ENCODE results near the gene ZNF407.

Gene ZNF407

DNA sequence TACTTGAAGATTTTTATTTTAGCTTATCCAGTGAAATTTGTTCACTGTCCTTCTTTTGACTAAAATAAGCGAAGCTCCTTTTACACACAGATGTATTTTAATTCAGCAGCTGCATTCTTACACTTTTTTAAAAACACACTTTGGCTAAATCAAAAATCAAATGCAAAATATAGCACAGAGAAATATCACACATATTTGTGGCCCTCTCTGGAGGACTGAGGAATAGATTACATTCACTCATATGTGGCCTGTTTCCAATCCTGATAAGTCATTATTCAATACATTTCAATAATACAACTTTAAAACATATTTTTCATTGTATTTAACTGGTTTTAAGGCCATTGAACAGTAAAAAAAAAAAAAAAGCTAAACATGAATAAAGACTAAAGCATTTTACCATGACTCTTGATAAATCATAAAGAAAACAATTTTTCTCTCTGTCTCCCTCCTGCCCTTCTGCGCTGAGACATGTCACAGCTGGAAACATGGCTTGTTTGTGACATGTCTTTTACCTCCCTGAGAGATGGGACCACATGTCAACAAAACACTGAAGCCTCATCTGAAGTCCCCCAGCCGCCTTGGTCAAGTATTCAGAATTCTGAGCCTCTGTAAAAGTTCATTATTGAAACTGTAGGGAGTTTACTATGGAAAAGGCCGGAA is 221.0 kb downstream of the ZNF407 start:
- DNase-seq (ENCODE audit: low read depth, low spot score), result no peak
- H3K27ac ChIP-seq (ENCODE audit: low read length), result no peak overlapping the region
- no CpG with 5 or more reads among the region's 4 CpGs for WGBS (ENCODE audit: insufficient coverage, insufficient read length)
- peaks cover 7% of the 10 kb centered on the region; the same call in 1 of the 2 replicates for H3K4me1 ChIP-seq (ENCODE audit: control insufficient read depth, insufficient read depth, low read length)
- no peak overlapping the region for H3K4me3 ChIP-seq (ENCODE audit: low read length)
- no peaks in the 10 kb centered on the region for H3K27me3 ChIP-seq (ENCODE audit: control insufficient read depth, insufficient read depth, low read length)
- H3K9me3 ChIP-seq (ENCODE audit: control insufficient read depth, insufficient read depth, low read length), result no peaks in the 10 kb centered on the region
- H3K36me3 ChIP-seq (ENCODE audit: control insufficient read depth, insufficient read depth, low read length), result no peaks in the 10 kb centered on the region

DNA sequence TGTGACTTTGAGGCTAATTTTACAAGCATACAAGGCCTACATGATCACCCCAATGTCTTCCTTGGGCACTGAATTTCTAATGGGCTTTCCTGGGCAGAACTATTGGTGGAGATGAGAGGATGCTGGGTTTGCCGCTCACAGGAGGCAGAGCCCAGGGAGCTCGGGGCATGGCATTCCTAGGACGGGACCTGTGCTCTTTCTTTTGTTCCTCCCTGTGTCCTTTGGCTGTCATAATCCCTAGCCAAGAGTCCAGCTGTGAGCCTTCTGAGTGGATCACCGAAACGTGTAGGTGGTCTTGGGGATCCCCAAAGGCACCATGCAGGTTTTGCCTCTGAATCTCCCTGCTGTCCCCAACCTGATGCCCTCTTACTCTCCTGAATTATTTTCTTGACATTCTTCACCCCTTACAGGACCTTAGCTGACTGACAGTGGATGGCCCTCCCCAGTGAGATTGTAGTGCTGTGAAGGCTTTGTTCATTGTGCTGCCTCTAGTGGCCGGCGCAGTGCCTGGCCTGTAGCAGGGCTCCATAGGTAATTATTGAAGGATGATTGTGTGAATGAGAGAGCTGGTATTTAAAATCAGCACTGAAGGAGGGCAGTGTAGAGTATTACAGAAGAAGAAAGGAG is 221.9 kb downstream of the ZNF407 start:
- H3K4me1 ChIP-seq (ENCODE audit: control insufficient read depth, insufficient read depth, low read length), result peaks cover 7% of the 10 kb centered on the region; the same call in 1 of the 2 replicates
- DNase-seq (ENCODE audit: low read depth, low spot score), result peak; percentile 78
- no peaks in the 10 kb centered on the region for H3K9me3 ChIP-seq (ENCODE audit: control insufficient read depth, insufficient read depth, low read length)
- no peak overlapping the region for H3K4me3 ChIP-seq (ENCODE audit: low read length)
- whole genome bisulfite sequencing (ENCODE audit: insufficient coverage, insufficient read length), result no CpG with 5 or more reads among the region's 7 CpGs
- no peak overlapping the region for H3K27ac ChIP-seq (ENCODE audit: low read length)
- no peaks in the 10 kb centered on the region for H3K36me3 ChIP-seq (ENCODE audit: control insufficient read depth, insufficient read depth, low read length)
- no peaks in the 10 kb centered on the region for H3K27me3 ChIP-seq (ENCODE audit: control insufficient read depth, insufficient read depth, low read length)

DNA sequence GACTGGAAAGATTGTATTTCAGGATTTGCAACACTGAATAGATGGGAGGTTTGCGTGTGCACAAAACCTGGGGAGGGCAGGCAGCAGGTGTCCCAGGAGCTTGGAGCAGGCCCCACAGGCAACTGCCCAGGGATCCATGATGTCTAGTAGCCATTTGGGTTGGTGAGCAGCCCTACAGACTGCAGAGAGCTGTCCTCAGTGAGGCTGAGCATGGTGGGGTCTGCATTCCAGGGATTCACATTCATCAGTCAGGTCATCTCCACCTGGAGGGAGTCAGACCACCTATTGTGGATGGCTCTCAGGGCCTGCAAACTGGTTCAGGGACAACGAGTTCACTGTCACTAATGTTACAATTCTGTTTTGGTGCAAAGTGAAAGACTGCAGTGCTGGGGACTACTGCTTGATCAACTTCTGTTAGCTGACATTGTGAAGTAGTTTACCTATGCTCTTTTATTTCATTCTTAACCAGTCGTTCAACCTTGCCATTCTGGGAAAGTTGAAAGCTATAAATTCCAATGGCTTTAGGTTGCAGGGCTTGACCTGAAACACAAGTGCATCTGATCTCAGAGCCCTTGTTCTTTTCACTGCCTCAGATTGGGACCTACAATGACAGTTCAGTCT is 222.6 kb downstream of the ZNF407 start:
- no peaks in the 10 kb centered on the region for H3K9me3 ChIP-seq (ENCODE audit: control insufficient read depth, insufficient read depth, low read length)
- H3K27ac ChIP-seq (ENCODE audit: low read length), result no peak overlapping the region
- H3K36me3 ChIP-seq (ENCODE audit: control insufficient read depth, insufficient read depth, low read length), result no peaks in the 10 kb centered on the region
- no peak overlapping the region for H3K4me3 ChIP-seq (ENCODE audit: low read length)
- peaks cover 7% of the 10 kb centered on the region; the same call in 1 of the 2 replicates for H3K4me1 ChIP-seq (ENCODE audit: control insufficient read depth, insufficient read depth, low read length)
- no peak for DNase-seq (ENCODE audit: low read depth, low spot score)
- no peaks in the 10 kb centered on the region for H3K27me3 ChIP-seq (ENCODE audit: control insufficient read depth, insufficient read depth, low read length)
- no CpG with 5 or more reads among the region's 3 CpGs for WGBS (ENCODE audit: insufficient coverage, insufficient read length)

DNA sequence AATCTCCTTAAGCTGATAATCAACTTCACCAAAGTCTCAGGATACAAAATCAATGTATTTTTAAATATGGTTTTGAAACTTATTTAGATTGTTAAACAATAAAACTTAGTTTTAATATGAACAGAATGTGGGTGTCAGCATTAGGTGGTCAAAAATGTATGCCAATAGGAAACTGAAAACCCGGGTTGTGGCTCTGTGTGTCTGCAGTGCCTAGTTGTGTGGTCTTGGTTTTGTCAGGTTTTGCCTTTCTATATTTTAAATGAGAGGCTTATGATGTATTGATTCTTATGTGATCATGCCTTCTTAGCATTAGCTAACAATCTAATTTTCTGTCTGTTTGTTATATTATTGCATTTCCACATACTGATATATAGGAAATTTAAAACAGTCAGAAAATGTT is 227.8 kb downstream of the ZNF407 start:
- H3K9me3 ChIP-seq (ENCODE audit: control insufficient read depth, insufficient read depth, low read length), result no peaks in the 10 kb centered on the region
- H3K4me3 ChIP-seq (ENCODE audit: low read length), result no peak overlapping the region
- no peak for DNase-seq (ENCODE audit: low read depth, low spot score)
- no peak overlapping the region for H3K27ac ChIP-seq (ENCODE audit: low read length)
- WGBS (ENCODE audit: insufficient coverage, insufficient read length), result no CpG with 5 or more reads among the region's 1 CpG
- H3K4me1 ChIP-seq (ENCODE audit: control insufficient read depth, insufficient read depth, low read length), result no peaks in the 10 kb centered on the region; the same call in 1 of the 2 replicates
- H3K36me3 ChIP-seq (ENCODE audit: control insufficient read depth, insufficient read depth, low read length), result no peaks in the 10 kb centered on the region
- no peaks in the 10 kb centered on the region for H3K27me3 ChIP-seq (ENCODE audit: control insufficient read depth, insufficient read depth, low read length)

DNA sequence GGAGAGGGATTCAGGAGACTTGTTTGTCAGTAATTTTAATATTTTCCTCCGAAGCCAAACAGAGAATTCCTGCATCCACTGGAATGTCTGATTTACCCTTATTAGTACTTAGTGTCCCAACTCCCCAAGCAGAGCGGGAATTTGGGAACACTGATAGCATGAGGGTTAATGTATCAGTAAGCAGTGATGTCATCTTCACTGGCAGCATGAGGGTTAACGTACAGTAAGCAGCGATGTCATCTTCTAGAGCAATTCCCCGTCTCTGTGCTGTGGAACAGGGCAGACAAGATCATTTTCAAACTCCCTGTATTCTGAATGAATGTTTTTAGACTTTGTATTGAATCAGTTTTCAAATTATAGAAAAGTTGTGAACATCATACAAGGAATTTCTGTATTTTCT is 228.9 kb downstream of the ZNF407 start:
- no peaks in the 10 kb centered on the region for H3K27me3 ChIP-seq (ENCODE audit: control insufficient read depth, insufficient read depth, low read length)
- no CpG with 5 or more reads among the region's 5 CpGs for WGBS (ENCODE audit: insufficient coverage, insufficient read length)
- no peak for DNase-seq (ENCODE audit: low read depth, low spot score)
- no peaks in the 10 kb centered on the region for H3K4me1 ChIP-seq (ENCODE audit: control insufficient read depth, insufficient read depth, low read length)
- H3K9me3 ChIP-seq (ENCODE audit: control insufficient read depth, insufficient read depth, low read length), result no peaks in the 10 kb centered on the region
- H3K4me3 ChIP-seq (ENCODE audit: low read length), result no peak overlapping the region
- no peak overlapping the region for H3K27ac ChIP-seq (ENCODE audit: low read length)
- H3K36me3 ChIP-seq (ENCODE audit: control insufficient read depth, insufficient read depth, low read length), result no peaks in the 10 kb centered on the region

DNA sequence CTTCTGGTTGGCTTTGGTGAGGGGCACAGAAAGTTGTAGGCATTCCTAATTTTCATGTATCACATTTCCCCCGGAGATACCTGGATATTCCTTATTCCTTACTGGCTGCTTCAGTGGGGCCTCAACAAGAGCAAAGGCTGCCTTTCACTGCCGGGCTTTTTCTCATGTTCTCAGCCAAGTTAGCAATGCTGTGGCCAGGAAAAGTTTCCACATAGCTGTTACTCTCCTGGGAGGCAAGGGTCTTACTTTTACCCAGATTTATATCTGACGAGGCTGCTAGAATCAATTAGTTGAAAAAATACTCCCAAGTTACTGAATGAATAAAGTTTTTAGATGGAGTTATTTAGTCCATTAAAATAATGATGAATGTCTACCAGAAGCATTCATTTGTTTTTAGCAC is 230.5 kb downstream of the ZNF407 start:
- no CpG with 5 or more reads among the region's 3 CpGs for WGBS (ENCODE audit: insufficient coverage, insufficient read length)
- Histone ChIP-seq H3K9me3 (ENCODE audit: control insufficient read depth, insufficient read depth, low read length) (no peaks in the 10 kb centered on the region), H3K4me3 (ENCODE audit: low read length) (no peak overlapping the region), H3K36me3 (ENCODE audit: control insufficient read depth, insufficient read depth, low read length) (no peaks in the 10 kb centered on the region), H3K4me1 (ENCODE audit: control insufficient read depth, insufficient read depth, low read length) (no peaks in the 10 kb centered on the region), H3K27ac (ENCODE audit: low read length) (no peak overlapping the region), H3K27me3 (ENCODE audit: control insufficient read depth, insufficient read depth, low read length) (no peaks in the 10 kb centered on the region)
- DNase-seq (ENCODE audit: low read depth, low spot score), result no peak

DNA sequence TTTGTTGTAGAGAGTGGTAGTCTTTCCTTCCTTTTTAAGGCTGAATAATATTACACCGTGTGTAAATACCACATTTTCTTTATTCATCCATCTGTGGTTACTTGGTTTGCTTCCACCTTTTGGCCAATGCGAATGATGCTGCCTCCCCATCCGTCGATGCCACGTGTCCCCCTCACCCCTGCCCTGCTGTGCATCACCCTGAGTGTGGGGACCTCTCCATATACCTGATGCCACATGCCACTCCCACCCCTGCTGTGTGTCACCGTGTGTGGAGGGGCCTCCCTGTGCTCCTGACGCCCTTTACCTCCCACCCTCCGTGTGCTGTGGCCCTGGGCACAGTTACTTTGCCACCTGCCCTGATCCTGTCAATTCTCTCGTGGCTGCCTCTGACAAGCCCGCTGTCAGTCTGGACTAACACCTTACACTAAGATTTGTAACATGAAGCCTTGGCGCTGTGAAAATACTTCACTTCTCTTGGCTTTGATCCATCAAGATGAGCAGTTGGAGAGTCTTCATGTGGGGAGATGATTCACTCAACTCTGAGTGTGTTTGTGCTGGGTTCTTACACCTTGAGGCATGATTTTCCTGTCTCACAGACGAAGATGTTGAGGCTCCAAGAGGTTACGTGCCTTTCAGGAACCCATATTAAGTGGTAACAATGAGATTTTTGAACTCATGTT is 234.0 kb downstream of the ZNF407 start:
- no peak for DNase-seq (ENCODE audit: low read depth, low spot score)
- no CpG with 5 or more reads among the region's 13 CpGs for WGBS (ENCODE audit: insufficient coverage, insufficient read length)
- H3K27me3 ChIP-seq (ENCODE audit: control insufficient read depth, insufficient read depth, low read length), result no peaks in the 10 kb centered on the region

DNA sequence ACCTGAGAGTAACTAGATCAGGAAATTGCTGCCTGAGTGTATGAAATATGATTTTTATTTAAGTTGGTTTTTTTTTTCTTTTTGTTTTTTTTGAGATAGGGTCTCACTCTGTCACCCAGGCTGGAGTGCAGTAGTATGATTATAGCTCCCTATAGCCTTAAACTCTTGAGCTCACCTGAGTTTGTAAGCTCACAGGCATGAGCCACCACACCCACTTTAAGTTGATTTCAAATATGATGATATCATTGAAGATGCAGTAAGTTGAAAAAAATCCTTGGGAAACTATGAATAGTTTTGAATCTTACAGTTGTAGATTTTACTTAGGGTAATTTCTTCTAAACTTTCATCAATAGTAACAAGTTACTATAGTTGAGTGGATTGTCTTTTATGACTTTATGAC is 234.7 kb downstream of the ZNF407 start:
- no peaks in the 10 kb centered on the region for H3K27me3 ChIP-seq (ENCODE audit: control insufficient read depth, insufficient read depth, low read length)
- H3K4me1 ChIP-seq (ENCODE audit: control insufficient read depth, insufficient read depth, low read length), result no peaks in the 10 kb centered on the region
- H3K27ac ChIP-seq (ENCODE audit: low read length), result no peak overlapping the region
- no peaks in the 10 kb centered on the region for H3K9me3 ChIP-seq (ENCODE audit: control insufficient read depth, insufficient read depth, low read length)
- H3K4me3 ChIP-seq (ENCODE audit: low read length), result no peak overlapping the region
- no peaks in the 10 kb centered on the region for H3K36me3 ChIP-seq (ENCODE audit: control insufficient read depth, insufficient read depth, low read length)
- no peak for DNase-seq (ENCODE audit: low read depth, low spot score)

More for the DNA sequence above, 234.0 kb downstream of the ZNF407 start:
- H3K9me3 ChIP-seq (ENCODE audit: control insufficient read depth, insufficient read depth, low read length), result no peaks in the 10 kb centered on the region
- no peaks in the 10 kb centered on the region for H3K4me1 ChIP-seq (ENCODE audit: control insufficient read depth, insufficient read depth, low read length)
- no peak overlapping the region for H3K4me3 ChIP-seq (ENCODE audit: low read length)
- no peaks in the 10 kb centered on the region for H3K36me3 ChIP-seq (ENCODE audit: control insufficient read depth, insufficient read depth, low read length)
- H3K27ac ChIP-seq (ENCODE audit: low read length), result no peak overlapping the region

DNA sequence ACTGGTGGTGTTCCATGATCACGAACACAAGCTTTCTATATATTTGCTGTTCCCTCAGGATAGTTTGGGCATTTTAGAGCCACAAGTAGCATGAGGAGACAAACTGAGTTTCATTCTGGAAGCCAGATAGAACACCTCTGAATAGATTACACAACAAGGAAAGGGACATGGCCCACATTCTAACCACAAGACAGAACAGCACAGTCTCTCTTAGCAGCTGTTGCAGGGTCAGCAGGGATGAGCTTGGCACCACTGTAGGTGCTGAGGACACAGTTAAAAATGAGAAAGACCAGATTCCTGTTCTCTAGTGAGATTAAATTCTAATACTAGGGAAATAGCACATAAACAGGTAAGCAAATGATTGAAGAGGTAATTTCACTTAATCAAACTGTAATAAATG is 235.3 kb downstream of the ZNF407 start:
- no peak overlapping the region for H3K27ac ChIP-seq (ENCODE audit: low read length)
- H3K9me3 ChIP-seq (ENCODE audit: control insufficient read depth, insufficient read depth, low read length), result no peaks in the 10 kb centered on the region
- no peak overlapping the region for H3K4me3 ChIP-seq (ENCODE audit: low read length)
- WGBS (ENCODE audit: insufficient coverage, insufficient read length), result no CpG with 5 or more reads among the region's 1 CpG
- H3K4me1 ChIP-seq (ENCODE audit: control insufficient read depth, insufficient read depth, low read length), result no peaks in the 10 kb centered on the region
- H3K27me3 ChIP-seq (ENCODE audit: control insufficient read depth, insufficient read depth, low read length), result no peaks in the 10 kb centered on the region
- no peak for DNase-seq (ENCODE audit: low read depth, low spot score)
- H3K36me3 ChIP-seq (ENCODE audit: control insufficient read depth, insufficient read depth, low read length), result no peaks in the 10 kb centered on the region

DNA sequence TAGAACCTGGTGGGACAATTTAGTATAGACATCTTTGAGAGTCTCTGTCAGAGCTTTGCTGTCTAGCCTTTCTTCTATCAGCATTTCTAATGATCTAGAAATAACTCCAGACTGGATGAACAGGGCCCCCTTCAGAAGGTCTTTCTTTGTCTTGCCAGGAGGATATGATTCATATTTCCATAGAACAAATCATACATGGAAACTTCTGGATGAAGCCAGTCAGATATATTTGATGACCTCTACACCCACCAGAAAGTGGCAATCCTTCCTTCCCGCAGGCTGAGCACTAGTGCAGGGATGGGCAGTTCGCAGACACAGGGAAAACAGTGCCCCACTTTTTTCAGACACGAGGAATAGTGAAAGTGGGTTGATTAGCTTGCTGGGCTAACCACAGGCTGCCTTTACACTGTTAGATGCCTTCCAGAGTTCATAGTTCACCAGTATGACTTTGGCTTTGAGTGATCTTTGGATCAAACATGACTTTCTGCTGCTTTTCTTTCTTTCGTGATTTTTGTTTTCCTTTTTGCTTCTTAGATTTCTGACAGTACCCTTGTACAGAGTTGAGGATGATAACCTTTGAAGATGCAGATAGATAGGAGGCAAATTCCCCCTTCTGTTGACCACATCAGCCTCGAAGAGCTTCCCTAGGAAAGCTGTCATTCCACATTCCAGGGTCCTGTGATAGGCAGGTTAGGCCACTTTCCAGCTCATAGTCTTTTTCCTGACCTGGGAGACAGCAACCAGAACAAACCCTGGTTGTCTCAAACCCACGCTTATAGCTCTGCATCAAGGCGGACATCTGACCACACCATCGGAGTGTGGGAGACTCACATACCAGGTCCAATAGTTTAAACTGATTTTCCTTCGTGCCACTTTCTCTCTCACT is 237.0 kb downstream of the ZNF407 start:
- H3K9me3 ChIP-seq (ENCODE audit: control insufficient read depth, insufficient read depth, low read length), result no peaks in the 10 kb centered on the region
- H3K4me1 ChIP-seq (ENCODE audit: control insufficient read depth, insufficient read depth, low read length), result no peaks in the 10 kb centered on the region
- no peak overlapping the region for H3K27ac ChIP-seq (ENCODE audit: low read length)
- no peaks in the 10 kb centered on the region for H3K36me3 ChIP-seq (ENCODE audit: control insufficient read depth, insufficient read depth, low read length)
- no peaks in the 10 kb centered on the region for H3K27me3 ChIP-seq (ENCODE audit: control insufficient read depth, insufficient read depth, low read length)
- WGBS (ENCODE audit: insufficient coverage, insufficient read length), result no CpG with 5 or more reads among the region's 9 CpGs
- H3K4me3 ChIP-seq (ENCODE audit: low read length), result no peak overlapping the region
- no peak for DNase-seq (ENCODE audit: low read depth, low spot score)

All from iPS DF 6.9 (cell line).